Lower leg skin (tissue), 4 donors: Measurements from ENCODE around the gene POU2F3. TPM values are rescaled to one million over a fixed set of nuclear protein-coding genes. Genes with fewer than 3 reads are reported as not detected.

Source experiments
- DNase-seq, 2 donors: peaks; one replicate each; pipeline ENCODE4 v3.0.0-alpha.2; 2019; ENCODE audit warnings: low spot score in 2 of 2
- H3K4me3 ChIP-seq: fragments of 200-600 bp; sonication (generic); 2 replicates; pipeline ENCODE4 v1.5.1; 2017; ENCODE audit warnings: mild to moderate bottlenecking, low read depth; ENCODE audit not compliant: poor library complexity, severe bottlenecking
- CTCF ChIP-seq, 3 donors: fragments of 450-650 bp; IDR thresholded peaks; one replicate each; pipeline ENCODE4 v1.5.1; 2016; ENCODE audit warnings: antibody characterized with exemption in 3 of 3, mild to moderate bottlenecking in 3 of 3, moderate library complexity in 2 of 3
- POLR2A ChIP-seq, 2 donors: fragments of 450-650 bp; IDR thresholded peaks; one replicate each; pipeline ENCODE4 v1.6.1; 2016 to 2017; ENCODE audit warnings: antibody characterized with exemption in 2 of 2, mild to moderate bottlenecking in 1 of 2, moderate library complexity in 1 of 2
- WGBS, 2 donors: methylation state at CpG; one replicate each; pipeline ENCODE4 v1.1.5; 2018; 5-methylcytosine and 5-hydroxymethylcytosine counted together
- intact Hi-C: fragments of 100-400 bp; cut with DNase I; formaldehyde crosslinking; loops from one replicate; pipeline ENCODE4 v1.15.0; 2023; ENCODE audit warnings: low total_unique reads
- total RNA-seq, 4 donors: library from RNA; depleted of rRNA; stranded (reverse); fragments of >200 nt; gene quantifications; one replicate each; pipeline ENCODE4 v1.1.0, GENCODE V29; 2016

The POU2F3 gene
- total RNA-seq, 4 donors from 2014 or later = 74.1 to 112 (median 103) TPM

- 38 to 56% methylated on average over 5 of the region's 5 CpGs for WGBS, 2 donors
- no peak for TF ChIP-seq CTCF (IDR thresholded peaks at IDR 0.05)
- TF ChIP-seq POLR2A (IDR thresholded peaks at IDR 0.05) = no peak
- H3K4me3 ChIP-seq = no peak overlapping the region
- intact Hi-C loops = no loop called here
- DNase-seq = peak; percentile 35 to 78
These were observed 40.7 kb downstream of the POU2F3 start for GRCh38 chr11:120280600-120281051.

- DNase-seq = peak in 1 of 2 donors; percentile 48
- H3K4me3 ChIP-seq = no peak overlapping the region
- TF ChIP-seq CTCF (IDR thresholded peaks at IDR 0.05) (no peak), POLR2A (IDR thresholded peaks at IDR 0.05) (no peak)
- 38 to 42% methylated on average over 7 of the region's 7 CpGs for WGBS, 2 donors
- intact Hi-C loops = no loop called here
These were observed 41.3 kb downstream of the POU2F3 start for GRCh38 chr11:120281143-120281795.

GRCh38 chr11:120283124-120283523, 43.2 kb downstream of the POU2F3 start:
- TF ChIP-seq CTCF (IDR thresholded peaks at IDR 0.05) = no peak
- no peak for TF ChIP-seq POLR2A (IDR thresholded peaks at IDR 0.05)
- WGBS, 2 donors = 59 to 89% methylated on average over 2 of the region's 2 CpGs
- H3K4me3 ChIP-seq = no peak overlapping the region
- intact Hi-C loops = no loop called here
- DNase-seq = no peak

- H3K4me3 ChIP-seq = no peak overlapping the region
- 84% methylated on average over 5 to 6 of the region's 6 CpGs for WGBS, 2 donors
- no peak for DNase-seq
- intact Hi-C loops = no loop called here
- no peak for TF ChIP-seq CTCF (IDR thresholded peaks at IDR 0.05)
These were observed 44.3 kb downstream of the POU2F3 start for GRCh38 chr11:120284272-120284671.

- intact Hi-C loops = no loop called here
- 66 to 73% methylated on average over 4 of the region's 4 CpGs for WGBS, 2 donors
- peak in 1 of 2 donors; percentile 28 for DNase-seq
- no peak overlapping the region for H3K4me3 ChIP-seq
- TF ChIP-seq CTCF (IDR thresholded peaks at IDR 0.05) = no peak
- no peak for TF ChIP-seq POLR2A (IDR thresholded peaks at IDR 0.05)
These were observed 45.3 kb downstream of the POU2F3 start for GRCh38 chr11:120285256-120285655.

- WGBS, 2 donors = 70 to 78% methylated on average over 2 of the region's 2 CpGs
- intact Hi-C loops = no loop called here
- H3K4me3 ChIP-seq = no peak overlapping the region
- no peak for TF ChIP-seq CTCF (IDR thresholded peaks at IDR 0.05)
- TF ChIP-seq POLR2A (IDR thresholded peaks at IDR 0.05) = no peak
- DNase-seq = no peak
These were observed 48.1 kb downstream of the POU2F3 start for GRCh38 chr11:120288021-120288420.
